Measurements from ENCODE around the gene RPL23. TPM values are rescaled to one million over a fixed set of nuclear protein-coding genes. Genes with fewer than 3 reads are reported as not detected.

Gene RPL23
- polyA plus RNA-seq, 12 donors: 1,619 to 4,143 (median 2,948) TPM

DNA sequence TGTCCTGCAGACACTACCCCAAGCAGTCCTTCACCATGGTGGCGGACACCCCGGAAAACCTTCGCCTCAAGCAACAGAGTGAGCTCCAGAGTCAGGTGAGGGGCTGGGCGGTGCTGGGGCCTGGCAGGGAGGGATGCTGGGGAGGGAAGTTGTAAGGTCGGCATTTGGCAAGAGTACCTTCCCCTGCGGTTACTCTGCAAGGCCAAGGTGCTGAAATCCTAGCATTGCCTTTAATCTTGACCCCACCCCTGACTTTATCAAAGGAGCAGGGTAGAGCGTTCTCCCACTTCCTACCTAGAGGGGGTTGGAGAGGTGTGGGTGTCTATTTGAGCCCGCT lies 36.9 kb upstream of the RPL23 start:
- DNase-seq: no peak

DNA sequence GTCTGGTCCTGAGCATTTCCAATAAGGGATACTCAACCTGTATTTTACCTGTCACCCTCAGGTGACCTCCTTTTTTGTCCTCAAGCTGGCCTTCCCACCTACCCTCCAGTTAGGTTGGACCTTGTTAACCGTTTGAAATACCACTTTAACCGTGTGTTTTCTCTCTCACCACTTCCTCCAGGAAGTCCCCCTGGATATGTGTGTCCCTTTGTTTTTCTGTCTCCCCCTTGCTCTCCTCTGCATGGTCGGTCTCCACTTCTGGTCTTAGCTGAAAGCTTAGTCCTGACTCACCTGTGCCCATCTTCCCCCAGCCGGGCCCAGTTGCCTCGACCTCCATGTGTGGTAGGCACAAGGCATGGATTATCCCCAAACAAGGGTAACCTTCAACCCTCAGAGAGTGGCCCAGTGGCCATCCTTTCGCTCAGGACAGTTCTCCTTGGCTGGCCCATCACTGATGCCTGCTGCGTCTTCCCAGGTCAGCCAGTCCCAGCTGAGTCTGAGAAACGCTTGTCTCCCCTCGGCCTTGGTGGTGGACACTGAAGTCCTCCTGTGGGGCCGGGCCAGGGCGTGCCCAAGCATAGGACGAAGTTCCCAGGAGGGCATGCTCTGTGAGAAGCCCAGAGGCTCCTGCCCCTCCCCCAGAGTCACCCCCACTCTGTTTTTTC lies 36.4 kb upstream of the RPL23 start:
- DNase-seq: no peak

- DNase-seq: no peak
These were observed 35.3 kb upstream of the RPL23 start for GRCh38 chr17:38888842-38889241.

GRCh38 chr17:38886643-38887010 lies 33.1 kb upstream of the RPL23 start:
- DNase-seq: no peak

- no peak for DNase-seq
These were observed 32.5 kb upstream of the RPL23 start for GRCh38 chr17:38885728-38886642.

DNA sequence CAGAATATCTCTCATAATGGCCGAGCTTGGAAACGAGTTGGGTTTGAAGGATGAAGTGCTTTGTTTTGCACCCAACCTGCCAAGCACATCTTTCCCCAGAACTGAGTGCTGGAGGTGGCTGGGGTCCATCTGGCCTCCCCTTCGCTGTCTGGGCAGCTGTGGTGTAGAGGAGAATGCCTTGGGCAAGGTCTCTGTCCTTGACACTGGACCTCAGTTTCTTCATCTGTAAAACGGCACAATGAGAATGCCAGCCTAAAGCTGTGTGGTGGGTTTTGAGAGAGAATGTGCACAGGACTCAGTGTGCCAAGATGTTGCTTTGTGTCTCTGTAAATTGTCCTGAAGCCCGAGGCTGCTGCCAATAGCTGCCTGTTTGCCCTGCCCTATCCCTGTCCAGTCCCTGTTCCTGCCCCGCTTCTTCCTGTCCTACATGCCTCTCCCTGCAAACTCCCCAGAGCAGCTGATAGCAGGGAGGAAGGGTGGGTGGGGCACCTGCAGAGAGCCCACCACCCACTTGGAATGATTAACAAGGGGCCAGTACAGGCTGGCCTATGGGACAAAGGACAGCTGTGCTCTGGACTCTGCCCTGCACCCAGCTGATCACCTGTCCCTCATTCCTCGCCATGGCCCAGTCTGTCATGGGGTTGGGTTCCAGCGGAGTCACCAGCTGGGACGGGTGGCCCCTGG lies 31.7 kb upstream of the RPL23 start:
- DNase-seq: no peak

DNA sequence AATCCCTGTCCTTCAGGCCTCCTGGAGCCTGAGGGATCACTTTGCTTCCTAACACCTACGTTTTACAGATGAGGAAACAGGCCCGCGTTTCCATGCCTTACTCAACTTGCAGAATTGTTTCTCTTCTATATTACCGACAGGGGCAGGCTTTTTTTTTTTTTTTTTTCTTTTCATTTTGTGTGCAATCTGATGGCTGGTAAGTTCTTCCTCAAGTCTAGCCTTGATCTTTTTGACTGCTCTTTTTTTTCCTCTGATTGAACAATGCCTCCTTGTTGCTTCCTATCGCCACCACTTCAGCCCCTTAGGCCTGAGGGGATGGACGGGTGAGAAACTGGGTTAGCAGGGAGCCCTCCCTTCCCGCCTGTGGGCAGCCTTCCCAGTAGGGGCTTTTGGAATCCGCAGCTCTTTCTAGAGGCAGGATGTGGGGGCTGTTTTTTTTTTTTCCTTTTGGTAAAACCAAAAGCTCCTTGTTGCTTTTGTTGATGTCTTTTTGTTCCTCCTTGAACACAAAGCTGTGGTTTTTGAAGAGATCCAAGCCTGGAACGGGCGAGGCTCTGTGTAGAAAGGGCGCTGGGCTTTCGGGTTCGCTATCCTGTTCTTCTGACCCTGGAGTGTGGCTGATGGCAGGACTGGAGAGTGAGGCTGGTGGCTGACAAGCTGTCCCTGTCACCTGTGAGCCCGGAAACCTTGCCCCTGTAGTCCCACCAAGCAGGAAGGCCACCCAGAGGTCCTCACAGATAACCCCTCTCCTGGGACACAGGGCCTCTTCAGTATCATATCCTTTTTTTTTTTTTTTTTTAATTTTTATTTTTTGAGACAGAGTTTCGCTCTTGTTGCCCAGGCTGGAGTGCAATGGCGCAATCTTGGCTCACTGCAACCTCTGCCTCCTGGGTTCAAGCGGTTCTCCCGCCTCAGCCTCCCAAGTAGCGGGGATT lies 30.3 kb upstream of the RPL23 start:
- no peak for DNase-seq

GRCh38 chr17:38882870-38883269 lies 29.3 kb upstream of the RPL23 start:
- DNase-seq: no peak

DNA sequence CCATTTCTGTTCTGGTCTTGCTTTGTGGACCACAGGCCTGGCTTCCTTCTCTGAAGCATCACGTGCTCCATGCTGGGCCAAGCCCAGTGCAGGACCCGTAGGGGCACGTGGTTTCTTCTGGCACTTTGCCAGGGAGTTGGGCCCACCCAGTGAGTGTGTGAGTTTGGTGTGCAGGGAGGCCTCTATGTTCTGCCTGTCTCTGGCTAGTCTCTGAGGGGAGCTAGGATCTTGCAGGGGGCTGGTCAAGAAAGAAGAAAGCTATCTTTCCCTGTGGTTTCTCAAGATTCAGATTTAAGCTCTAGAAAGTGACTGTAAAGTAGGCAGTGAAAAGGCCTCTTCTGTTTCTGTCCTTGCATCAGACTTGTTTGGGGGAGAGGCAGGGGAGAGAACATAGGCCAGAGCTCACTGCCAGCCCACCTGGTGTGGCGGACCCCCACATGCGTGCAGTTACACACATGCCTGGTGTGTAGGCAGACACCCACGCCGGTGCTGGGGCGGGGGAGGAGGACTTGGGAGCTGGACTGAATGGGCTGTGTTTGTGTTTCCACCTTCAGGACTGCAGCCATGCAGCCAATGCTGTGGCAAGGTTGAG lies 28.2 kb upstream of the RPL23 start:
- peak; percentile 71 for DNase-seq

DNA sequence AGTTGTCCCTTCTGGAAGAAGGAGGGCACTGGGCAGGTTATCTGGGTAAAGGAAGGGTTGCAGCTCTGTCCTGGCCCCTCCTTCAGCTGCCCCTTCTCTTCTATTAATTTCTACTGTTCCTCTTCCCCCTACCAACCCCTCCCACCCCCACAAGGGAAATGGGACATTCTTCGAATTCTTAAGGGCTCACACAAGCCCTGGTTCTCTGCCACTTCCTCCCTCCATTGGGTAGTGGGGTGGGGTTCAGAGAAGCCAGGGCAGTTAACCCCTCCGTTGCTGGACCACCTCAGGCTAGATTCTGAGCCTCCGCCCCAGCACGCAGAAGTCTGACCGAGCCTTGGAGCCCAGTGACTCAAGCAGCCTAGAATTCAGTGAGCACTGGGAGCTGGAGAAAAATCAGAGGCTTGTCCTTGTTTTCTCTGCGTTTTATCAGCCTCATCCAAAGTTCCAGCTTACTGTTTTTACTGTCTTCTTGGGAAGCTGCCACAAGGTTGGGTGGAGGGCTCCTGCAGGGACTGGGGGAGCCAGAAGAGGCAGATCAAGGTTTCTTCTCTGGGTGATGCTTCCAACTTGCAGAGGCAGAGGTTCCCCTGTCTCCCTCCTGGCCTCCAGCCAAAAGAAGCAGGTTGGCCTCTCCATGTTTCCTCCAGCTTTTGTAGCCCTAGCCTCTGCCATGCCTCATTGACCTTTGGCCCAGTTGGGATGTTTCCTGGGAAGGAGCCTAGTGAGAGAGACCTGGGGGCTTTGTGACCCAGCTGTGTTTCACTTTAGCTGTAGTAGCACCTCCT lies 26.6 kb upstream of the RPL23 start:
- DNase-seq: peak; percentile 71

DNA sequence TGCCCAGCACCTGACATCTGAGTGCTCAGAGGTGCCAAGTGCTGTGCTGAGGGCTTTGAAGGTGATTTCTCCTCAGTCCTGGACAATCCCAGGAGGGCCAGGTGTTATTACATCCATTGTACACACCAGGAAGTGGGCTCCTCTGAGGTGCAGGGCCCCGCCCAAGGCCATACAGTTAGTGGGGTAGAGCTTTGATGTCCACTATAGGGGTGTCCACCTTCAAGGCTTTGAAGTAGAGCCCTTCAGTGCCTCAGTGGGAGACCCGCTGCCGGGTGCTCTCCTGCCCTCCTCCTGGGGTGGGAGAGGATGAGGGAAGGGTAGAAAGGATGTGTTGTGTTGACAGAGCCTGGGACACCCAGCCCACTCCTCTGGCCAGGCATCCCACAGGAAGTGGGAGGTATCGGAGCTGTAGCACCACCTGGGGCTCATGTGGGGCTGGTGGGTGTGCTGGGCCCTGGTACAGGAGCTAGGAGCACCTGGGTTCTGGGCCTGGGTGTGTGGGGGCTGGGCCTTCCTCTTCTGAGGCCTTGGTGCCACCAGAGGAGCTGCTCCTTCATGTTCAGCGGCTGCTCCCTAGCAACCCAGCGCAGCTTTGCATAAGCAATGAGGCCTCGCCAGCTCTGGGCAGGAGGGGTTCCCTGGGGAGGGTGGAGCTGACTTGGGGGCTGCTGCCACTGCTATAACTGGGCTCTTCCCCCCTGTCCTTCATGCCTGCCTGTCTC lies 23.8 kb upstream of the RPL23 start:
- no peak for DNase-seq

DNA sequence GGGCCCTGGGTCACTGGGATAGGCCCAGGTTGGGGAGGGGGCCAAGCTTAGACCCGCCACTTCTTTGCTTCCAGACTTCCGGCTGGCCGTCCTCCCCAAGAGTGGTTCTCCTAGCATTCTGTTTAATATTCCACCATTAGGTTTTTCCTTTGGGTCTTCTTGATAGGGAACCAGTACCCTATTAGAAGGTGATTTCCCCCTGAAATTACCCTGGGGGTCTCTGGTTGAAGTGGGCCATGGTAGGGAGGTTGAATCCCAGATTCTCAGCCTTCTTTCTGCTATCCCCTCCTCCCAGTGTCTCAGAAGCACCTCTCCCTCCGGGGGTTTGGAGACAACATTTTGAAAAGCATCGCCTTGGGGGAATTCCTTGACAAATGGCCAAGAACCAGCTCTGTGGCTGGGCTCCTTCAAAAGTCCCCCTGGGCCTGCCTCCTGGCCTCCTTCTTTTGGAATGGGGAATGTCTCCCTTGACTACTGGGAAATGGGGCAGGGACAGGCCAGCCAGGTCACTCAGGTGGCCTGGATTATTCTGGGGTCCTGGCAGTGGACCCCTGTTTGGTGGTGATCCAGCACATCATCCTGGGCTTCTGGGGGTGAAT lies 22.1 kb upstream of the RPL23 start:
- no peak for DNase-seq

GRCh38 chr17:38874505-38875400 lies 21.2 kb upstream of the RPL23 start:
- DNase-seq: no peak

GRCh38 chr17:38873640-38874380 lies 20.3 kb upstream of the RPL23 start:
- no peak for DNase-seq

DNA sequence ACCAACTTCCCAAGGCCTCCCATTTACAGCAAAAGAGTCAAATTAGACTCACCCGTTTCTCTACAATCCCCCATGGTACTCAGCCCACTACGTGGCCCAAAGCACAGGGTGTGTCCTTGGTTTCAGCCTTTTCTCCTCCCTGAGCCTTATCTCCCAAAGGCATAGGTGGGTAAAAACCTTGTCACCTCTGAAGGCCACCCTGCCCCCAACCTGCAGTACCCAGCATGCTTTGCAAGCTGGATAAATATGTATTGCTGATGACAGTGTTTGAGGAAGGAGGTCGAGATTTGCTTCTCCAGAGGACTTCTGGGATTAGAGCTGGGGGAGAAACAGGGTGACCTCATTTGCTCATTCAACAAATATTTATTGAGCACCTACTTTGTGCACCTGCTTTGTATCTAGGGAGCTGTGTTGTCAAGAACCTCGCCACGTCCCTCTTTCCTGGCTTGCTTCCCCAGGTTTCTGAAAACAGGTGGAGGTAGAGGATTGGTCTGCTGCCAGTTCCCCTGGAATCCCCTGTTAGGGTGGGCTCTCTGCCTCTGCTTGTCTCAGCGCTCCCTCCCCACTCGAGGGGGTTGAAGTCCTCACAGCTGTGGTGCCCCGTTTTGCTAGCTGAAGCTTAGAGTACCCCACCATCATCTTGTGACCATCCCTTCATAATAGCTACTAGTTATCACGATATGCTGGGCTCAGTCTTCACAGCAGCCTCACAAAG lies 19.3 kb upstream of the RPL23 start:
- no peak for DNase-seq

DNA sequence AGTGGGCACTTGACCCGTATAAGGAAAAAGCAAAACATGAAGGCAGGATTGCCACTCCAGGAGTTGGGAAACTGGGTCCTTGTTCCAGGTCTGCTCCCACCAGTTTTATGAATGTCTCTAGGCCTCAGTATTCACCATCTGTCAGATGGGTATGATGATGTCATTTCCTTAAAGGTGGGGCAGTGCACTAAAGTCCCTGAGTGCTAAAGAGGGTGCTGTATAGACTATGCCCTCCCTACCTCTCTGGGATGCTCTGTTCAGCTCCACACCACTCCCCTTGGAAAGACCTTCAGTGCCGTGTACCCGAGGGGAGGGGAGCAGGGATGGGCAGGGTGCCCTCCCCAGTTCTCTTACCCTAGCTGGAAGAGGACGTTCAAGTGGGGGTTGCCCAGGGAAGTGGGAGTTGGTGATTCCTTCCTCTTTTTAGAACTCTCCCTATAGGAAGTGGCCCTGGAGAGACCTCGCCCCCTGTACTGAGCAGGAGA lies 18.5 kb upstream of the RPL23 start:
- no peak for DNase-seq

All from muscle of arm (tissue), 12 donors.